GM18519 (cell line): ENCODE results near the gene ITPK1.

ENCODE experiments used
- ATAC-seq: cut with Tn5 transposase; IDR thresholded peaks from one replicate; pipeline ENCODE4 v1.9.1; 2021; ENCODE audit warnings: mild to moderate bottlenecking, moderate library complexity; ENCODE audit not compliant: unreplicated experiment, low FRiP score

The ITPK1 gene

GRCh38 chr14:92997343-92998061 is 118.2 kb downstream of the ITPK1 start:
- ATAC-seq = no peak

- ATAC-seq = no peak
Observed at GRCh38 chr14:92995620-92996019, 120.1 kb downstream of the ITPK1 start.

- no peak for ATAC-seq
Observed at GRCh38 chr14:92994942-92995341, 120.8 kb downstream of the ITPK1 start.

GRCh38 chr14:92994131-92994676 is 121.5 kb downstream of the ITPK1 start:
- ATAC-seq = no peak

GRCh38 chr14:92993302-92993701 is 122.4 kb downstream of the ITPK1 start:
- ATAC-seq = no peak

GRCh38 chr14:92991536-92991935 is 124.2 kb downstream of the ITPK1 start:
- no peak for ATAC-seq

- ATAC-seq = no peak
Observed at GRCh38 chr14:92990456-92991430, 125.0 kb downstream of the ITPK1 start.

- no peak for ATAC-seq
Observed at GRCh38 chr14:92988786-92989755, 126.7 kb downstream of the ITPK1 start.

GRCh38 chr14:92987713-92988510 is 127.8 kb downstream of the ITPK1 start:
- ATAC-seq = no peak

- no peak for ATAC-seq
Observed at GRCh38 chr14:92987148-92987570, 128.6 kb downstream of the ITPK1 start.

GRCh38 chr14:92986254-92987147 is 129.2 kb downstream of the ITPK1 start:
- ATAC-seq = no peak

- no peak for ATAC-seq
Observed at GRCh38 chr14:92985521-92985920, 130.2 kb downstream of the ITPK1 start.

GRCh38 chr14:92984896-92985295 is 130.8 kb downstream of the ITPK1 start:
- ATAC-seq = no peak

- ATAC-seq = no peak
Observed at GRCh38 chr14:92984082-92984788, 131.5 kb downstream of the ITPK1 start.

- ATAC-seq = no peak
Observed at GRCh38 chr14:92982956-92983355, 132.8 kb downstream of the ITPK1 start.

- no peak for ATAC-seq
Observed at GRCh38 chr14:92981726-92982125, 134.0 kb downstream of the ITPK1 start.

GRCh38 chr14:92980866-92981265 is 134.9 kb downstream of the ITPK1 start:
- ATAC-seq = no peak
